Breast epithelium (tissue), 4 donors: ENCODE data around the gene STK32A. TPM values are rescaled to one million over a fixed set of nuclear protein-coding genes. Genes with fewer than 3 reads are reported as not detected.

Experiments used
- DNase-seq, 2 donors: peaks; one replicate each; pipeline ENCODE4 v3.0.0-alpha.2; 2019; ENCODE audit warnings: low spot score in 2 of 2
- H3K27ac ChIP-seq, 2 donors: fragments of 200-600 bp; sonication (generic) in 1 of 2; one replicate each; pipeline ENCODE4 v1.5.1; 2016 to 2019; ENCODE audit warnings: mild to moderate bottlenecking in 1 of 2
- H3K27me3 ChIP-seq, 2 donors: fragments of 200-600 bp; sonication (generic) in 1 of 2; one replicate each; pipeline versions ENCODE4 v1.5.1 to v1.6.0; 2017 to 2019; ENCODE audit warnings: control low read depth in 1 of 2, mild to moderate bottlenecking in 1 of 2
- H3K36me3 ChIP-seq: fragments of 200-600 bp; one replicate; pipeline ENCODE4 v1.5.1; 2019
- H3K4me1 ChIP-seq, 2 donors: fragments of 200-600 bp; sonication (generic); one replicate each; pipeline ENCODE4 v1.5.1; 2016 to 2019; ENCODE audit warnings: control low read depth in 1 of 2
- H3K4me3 ChIP-seq, 3 donors: fragments of 200-600 bp; sonication (generic); 1 replicate in 2 of 3; 2 replicates in 1 of 3; pipeline ENCODE4 v1.5.1; 2016 to 2019; ENCODE audit warnings: mild to moderate bottlenecking in 3 of 3, moderate library complexity in 2 of 3
- H3K9me3 ChIP-seq, 2 donors: fragments of 200-600 bp; sonication (generic) in 1 of 2; one replicate each; pipeline ENCODE4 v1.5.1; 2016 to 2019; ENCODE audit warnings: control low read depth in 1 of 2
- POLR2A ChIP-seq: fragments of 450-650 bp; IDR thresholded peaks from one replicate; pipeline ENCODE4 v1.6.1; 2016; ENCODE audit warnings: antibody characterized with exemption, mild to moderate bottlenecking, moderate library complexity
- POLR2AphosphoS5 ChIP-seq, 3 donors: sonication (generic); formaldehyde crosslinking; IDR thresholded peaks; one replicate each; pipeline ENCODE4 v1.6.1; 2017; ENCODE audit warnings: antibody characterized with exemption in 3 of 3
- intact Hi-C: fragments of 100-400 bp; cut with DNase I; formaldehyde crosslinking; loops from one replicate; pipeline ENCODE4 v1.15.1; 2023; ENCODE audit warnings: low total_unique reads
- total RNA-seq, 3 donors: library from RNA; depleted of rRNA; stranded (reverse); fragments of >200 nt; gene quantifications; one replicate each; pipeline ENCODE4 v1.1.0, GENCODE V29; 2016
- TF ChIP-seq, protein P1 (sequence below), 3 donors: fragments of 450-650 bp; IDR thresholded peaks; one replicate each; pipeline ENCODE4 v1.5.1; 2016 to 2017; ENCODE audit warnings: antibody characterized with exemption in 3 of 3, mild to moderate bottlenecking in 3 of 3, moderate library complexity in 3 of 3

STK32A gene
- total RNA-seq, 3 donors from 2014 or later: 2.0 to 6.9 (median 3.5) TPM

DNA sequence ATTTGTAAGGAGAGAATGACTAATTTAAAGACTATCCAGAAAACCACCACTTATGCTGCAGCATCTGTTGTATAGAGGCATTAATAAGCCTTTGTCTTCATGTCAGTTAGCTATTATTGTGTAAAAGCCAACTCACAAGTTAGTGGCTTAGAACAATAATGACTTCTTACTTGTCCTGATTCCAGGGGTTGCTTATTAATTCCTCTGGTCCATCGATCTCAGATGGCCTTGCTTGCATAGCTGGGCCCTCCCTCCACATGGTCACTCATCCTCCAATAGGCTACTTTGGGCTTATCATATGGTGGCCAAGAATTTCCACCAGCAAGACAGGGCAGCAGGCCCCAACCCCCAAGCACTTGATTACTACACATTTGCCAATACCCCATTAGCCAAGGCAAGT is 44.5 kb upstream of the STK32A start:
- intact Hi-C loops: loop anchor here (10.0 kb wide), 1 partner anchor 196 kb away; no protein-coding TSS in a partner anchor
- Histone ChIP-seq H3K36me3 (no peaks in the 10 kb centered on the region), H3K9me3 (no peaks in the 10 kb centered on the region), H3K4me3 (no peak overlapping the region), H3K4me1 (no peaks in the 10 kb centered on the region), H3K27ac (no peak overlapping the region), H3K27me3 (no peaks in the 10 kb centered on the region)
- DNase-seq: no peak
- TF ChIP-seq POLR2A: no peak
- TF ChIP-seq POLR2AphosphoS5 (IDR thresholded peaks at IDR 0.05): no peak
- TF ChIP-seq, protein P1, sequence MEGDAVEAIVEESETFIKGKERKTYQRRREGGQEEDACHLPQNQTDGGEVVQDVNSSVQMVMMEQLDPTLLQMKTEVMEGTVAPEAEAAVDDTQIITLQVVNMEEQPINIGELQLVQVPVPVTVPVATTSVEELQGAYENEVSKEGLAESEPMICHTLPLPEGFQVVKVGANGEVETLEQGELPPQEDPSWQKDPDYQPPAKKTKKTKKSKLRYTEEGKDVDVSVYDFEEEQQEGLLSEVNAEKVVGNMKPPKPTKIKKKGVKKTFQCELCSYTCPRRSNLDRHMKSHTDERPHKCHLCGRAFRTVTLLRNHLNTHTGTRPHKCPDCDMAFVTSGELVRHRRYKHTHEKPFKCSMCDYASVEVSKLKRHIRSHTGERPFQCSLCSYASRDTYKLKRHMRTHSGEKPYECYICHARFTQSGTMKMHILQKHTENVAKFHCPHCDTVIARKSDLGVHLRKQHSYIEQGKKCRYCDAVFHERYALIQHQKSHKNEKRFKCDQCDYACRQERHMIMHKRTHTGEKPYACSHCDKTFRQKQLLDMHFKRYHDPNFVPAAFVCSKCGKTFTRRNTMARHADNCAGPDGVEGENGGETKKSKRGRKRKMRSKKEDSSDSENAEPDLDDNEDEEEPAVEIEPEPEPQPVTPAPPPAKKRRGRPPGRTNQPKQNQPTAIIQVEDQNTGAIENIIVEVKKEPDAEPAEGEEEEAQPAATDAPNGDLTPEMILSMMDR (IDR thresholded peaks at IDR 0.05): no peak

DNA sequence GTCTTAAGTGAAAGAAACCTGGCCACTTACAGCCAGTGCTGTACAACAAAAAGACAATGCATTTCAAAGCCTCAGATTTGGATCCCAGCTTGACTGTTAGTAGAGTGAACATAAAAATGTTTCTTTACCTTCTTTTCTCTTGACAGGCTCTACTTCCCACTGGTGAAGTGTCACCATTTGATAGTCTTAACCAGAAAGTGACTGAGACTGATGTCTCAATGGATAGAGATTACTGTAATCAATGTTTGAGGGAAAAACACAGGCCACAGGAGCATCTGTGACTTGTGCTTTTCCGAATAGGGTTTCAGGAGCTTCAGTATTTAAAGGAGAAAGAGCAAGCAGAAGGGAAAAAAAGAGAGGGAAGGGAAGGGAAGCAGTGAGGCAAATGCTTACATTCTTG is 41.7 kb upstream of the STK32A start:
- Histone ChIP-seq H3K4me3 (no peak overlapping the region), H3K4me1 (no peaks in the 10 kb centered on the region), H3K27me3 (no peaks in the 10 kb centered on the region), H3K36me3 (no peaks in the 10 kb centered on the region), H3K9me3 (no peaks in the 10 kb centered on the region), H3K27ac (no peak overlapping the region)
- DNase-seq: no peak
- TF ChIP-seq POLR2A: no peak
- TF ChIP-seq, protein P1 (IDR thresholded peaks at IDR 0.05): no peak
- no peak for TF ChIP-seq POLR2AphosphoS5 (IDR thresholded peaks at IDR 0.05)
- intact Hi-C loops: loop anchor here (10.0 kb wide), 1 partner anchor 198 kb away; no protein-coding TSS in a partner anchor

DNA sequence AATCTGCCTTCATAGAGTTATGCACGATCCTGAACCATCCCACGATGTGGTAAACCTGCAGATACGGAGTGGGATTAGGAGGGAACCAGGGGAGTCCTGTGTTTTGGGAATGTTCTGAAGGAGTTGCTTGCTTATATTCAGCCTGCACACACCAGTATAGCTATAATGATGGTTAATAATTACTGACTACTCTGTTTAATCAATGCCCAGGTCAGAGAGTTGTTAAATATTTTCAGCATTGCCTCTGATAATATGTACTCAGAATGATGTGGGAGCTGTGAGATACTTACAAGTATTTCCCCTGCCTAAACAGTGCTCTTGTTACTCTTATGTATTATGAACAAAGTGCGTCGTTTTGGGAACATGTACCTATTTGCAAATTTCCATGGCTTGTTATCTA is 34.8 kb upstream of the STK32A start:
- no peak overlapping the region for H3K27ac ChIP-seq
- intact Hi-C loops: no loop called here
- no peaks in the 10 kb centered on the region for H3K4me1 ChIP-seq
- DNase-seq: no peak
- H3K4me3 ChIP-seq: no peak overlapping the region
- no peaks in the 10 kb centered on the region for H3K9me3 ChIP-seq
- TF ChIP-seq POLR2AphosphoS5 (IDR thresholded peaks at IDR 0.05) (no peak), POLR2A (no peak)
- TF ChIP-seq, protein P1 (IDR thresholded peaks at IDR 0.05): no peak
- H3K36me3 ChIP-seq: no peaks in the 10 kb centered on the region
- no peaks in the 10 kb centered on the region for H3K27me3 ChIP-seq

DNA sequence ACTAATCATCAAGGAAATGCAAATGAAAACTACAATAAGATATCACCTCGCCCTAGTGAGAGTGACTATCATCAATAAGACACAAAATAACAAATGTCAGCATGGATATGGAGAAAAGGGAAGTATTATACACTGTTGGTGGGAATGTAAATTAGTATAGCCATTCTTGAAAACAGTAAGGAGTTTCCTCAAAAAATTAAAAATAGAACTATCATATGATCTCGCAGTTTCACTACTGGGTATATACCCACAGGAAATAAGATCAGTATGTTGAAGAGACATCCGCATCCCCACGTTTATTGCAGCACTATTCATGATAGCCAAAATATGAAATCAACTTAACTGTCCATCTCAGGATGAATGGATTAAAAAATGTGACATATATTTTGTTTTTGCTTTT is 31.6 kb upstream of the STK32A start:
- H3K27ac ChIP-seq: no peak overlapping the region
- no peak overlapping the region for H3K4me3 ChIP-seq
- H3K9me3 ChIP-seq: no peaks in the 10 kb centered on the region
- TF ChIP-seq, protein P1 (IDR thresholded peaks at IDR 0.05): no peak
- no peak for TF ChIP-seq POLR2AphosphoS5 (IDR thresholded peaks at IDR 0.05)
- no peak for TF ChIP-seq POLR2A
- H3K27me3 ChIP-seq: no peaks in the 10 kb centered on the region
- no peaks in the 10 kb centered on the region for H3K4me1 ChIP-seq
- no peak for DNase-seq
- intact Hi-C loops: no loop called here
- no peaks in the 10 kb centered on the region for H3K36me3 ChIP-seq

DNA sequence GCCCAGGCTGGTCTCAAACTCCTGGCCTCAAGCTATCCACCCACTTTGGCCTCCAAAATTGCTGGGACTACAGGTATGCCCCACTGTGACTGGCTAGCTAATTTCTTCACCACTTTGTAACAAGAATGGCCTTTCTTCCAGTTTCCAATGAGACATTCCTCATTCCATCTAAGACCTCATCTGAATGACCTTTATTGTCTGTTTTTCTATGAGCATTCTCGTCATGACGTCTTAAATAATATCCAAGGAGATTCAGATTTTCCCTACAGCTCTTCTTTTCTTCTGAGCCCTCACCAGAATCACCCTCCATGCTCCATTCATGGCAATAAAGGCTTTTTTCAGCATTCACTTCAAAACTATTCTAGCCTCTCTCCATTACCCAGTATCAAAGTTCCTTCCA is 30.2 kb upstream of the STK32A start:
- Histone ChIP-seq H3K9me3 (no peaks in the 10 kb centered on the region), H3K4me1 (no peaks in the 10 kb centered on the region), H3K4me3 (no peak overlapping the region), H3K27me3 (no peaks in the 10 kb centered on the region), H3K36me3 (no peaks in the 10 kb centered on the region), H3K27ac (no peak overlapping the region)
- DNase-seq: no peak
- intact Hi-C loops: no loop called here
- TF ChIP-seq POLR2A (no peak), POLR2AphosphoS5 (IDR thresholded peaks at IDR 0.05) (no peak)
- TF ChIP-seq, protein P1 (IDR thresholded peaks at IDR 0.05): no peak
